Prostate gland (tissue), 2 donors: Measurements from ENCODE around the gene GFY.

Source experiments
- CTCF ChIP-seq, 4 experiments: fragments of 200-600 bp in 2 of 4; fragments of 450-650 bp in 2 of 4; sonication (generic) in 2 of 4; IDR thresholded peaks; 1 replicate in 3 of 4; 2 replicates in 1 of 4; pipeline ENCODE4 v1.5.1; 2016 to 2019; ENCODE audit warnings: antibody characterized with exemption in 4 of 4, mild to moderate bottlenecking in 2 of 4, moderate library complexity in 2 of 4
- POLR2A ChIP-seq: fragments of 450-650 bp; IDR thresholded peaks from one replicate; pipeline ENCODE4 v1.6.1; 2016; ENCODE audit warnings: antibody characterized with exemption, mild to moderate bottlenecking
- POLR2AphosphoS5 ChIP-seq: sonication (generic); formaldehyde crosslinking; IDR thresholded peaks from one replicate; pipeline ENCODE4 v1.6.1; 2017; ENCODE audit warnings: antibody characterized with exemption

- no peak for TF ChIP-seq CTCF (IDR thresholded peaks at IDR 0.05)
- TF ChIP-seq POLR2AphosphoS5: no peak
- TF ChIP-seq POLR2A: no peak
These were observed 18.1 kb upstream of the GFY start for GRCh38 chr19:49407079-49407478.
